Loucy (cell line): ENCODE measurements around the gene PARD3B.

ENCODE experiments used
- H2AFZ ChIP-seq: fragments of 200-600 bp; sonication (generic); 2 replicates; pipeline ENCODE4 v1.6.0; 2016; ENCODE audit warnings: antibody characterized with exemption, mild to moderate bottlenecking, low read length, moderate library complexity
- H3F3A ChIP-seq: fragments of 200-600 bp; 2 replicates; pipeline ENCODE4 v1.6.0; 2016; ENCODE audit warnings: antibody characterized with exemption, low read depth, mild to moderate bottlenecking
- H3K27me3 ChIP-seq: fragments of 200-600 bp; sonication (generic); 2 replicates; pipeline ENCODE4 v1.6.1; 2014; ENCODE audit warnings: low read length, mild to moderate bottlenecking; ENCODE audit not compliant: insufficient read depth, poor library complexity, severe bottlenecking
- H3K36me3 ChIP-seq: fragments of 200-600 bp; sonication (generic); 2 replicates; pipeline ENCODE4 v1.6.1; 2016; ENCODE audit warnings: low read length; ENCODE audit not compliant: insufficient read depth
- H3K4me1 ChIP-seq: fragments of 200-600 bp; sonication (generic); 2 replicates; pipeline ENCODE4 v1.5.1; 2014; ENCODE audit warnings: low read length, mild to moderate bottlenecking; ENCODE audit not compliant: insufficient read depth, poor library complexity, severe bottlenecking
- H3K4me2 ChIP-seq: fragments of 200-600 bp; sonication (generic); 2 replicates; pipeline ENCODE4 v1.6.0; 2014; ENCODE audit warnings: antibody characterized with exemption, low read length, low read depth, mild to moderate bottlenecking; ENCODE audit not compliant: poor library complexity, severe bottlenecking
- H3K4me3 ChIP-seq: fragments of 200-600 bp; sonication (generic); 2 replicates; pipeline ENCODE4 v1.5.1; 2014; ENCODE audit warnings: low read length, mild to moderate bottlenecking, mixed read lengths; ENCODE audit not compliant: poor library complexity, severe bottlenecking
- H3K79me2 ChIP-seq: fragments of 200-600 bp; sonication (generic); 2 replicates; pipeline ENCODE4 v1.6.1; 2014; ENCODE audit warnings: low read length; ENCODE audit not compliant: insufficient read depth
- H3K9ac ChIP-seq: fragments of 200-600 bp; sonication (generic); 2 replicates; pipeline ENCODE4 v1.6.0; 2014; ENCODE audit warnings: mild to moderate bottlenecking, low read depth, low read length, moderate library complexity; ENCODE audit not compliant: poor library complexity, severe bottlenecking
- H3K9me2 ChIP-seq: fragments of 200-600 bp; sonication (generic); replicated peaks from 2 replicates; pipeline ENCODE4 v1.6.1; 2016; ENCODE audit warnings: low read depth, low read length, mixed read lengths
- H3K9me3 ChIP-seq: fragments of 200-600 bp; sonication (generic); 2 replicates; pipeline ENCODE4 v1.6.1; 2014; ENCODE audit warnings: mild to moderate bottlenecking, antibody characterized with exemption, low read length, low read depth; ENCODE audit not compliant: insufficient read depth
- H4K20me1 ChIP-seq: fragments of 200-600 bp; sonication (generic); 2 replicates; pipeline ENCODE4 v1.6.0; 2014; ENCODE audit warnings: antibody characterized with exemption, low read length, mild to moderate bottlenecking; ENCODE audit not compliant: insufficient read depth, poor library complexity, severe bottlenecking
- CTCF ChIP-seq: fragments of 200-600 bp; sonication (generic); conservative IDR thresholded peaks from 2 replicates; pipeline ENCODE4 v1.5.1; 2014; ENCODE audit warnings: mild to moderate bottlenecking, antibody characterized with exemption, low read length
- EZH2phosphoT487 ChIP-seq: fragments of 200-600 bp; IDR thresholded peaks from 2 replicates; pipeline ENCODE4 v1.6.1; 2018; ENCODE audit warnings: antibody characterized with exemption, mild to moderate bottlenecking, moderate library complexity, borderline replicate concordance

Gene PARD3B

GRCh38 chr2:205032093-205032551 is 486.8 kb downstream of the PARD3B start:
- H4K20me1 ChIP-seq = no peaks in the 10 kb centered on the region
- H3F3A ChIP-seq = no peaks in the 10 kb centered on the region
- no peak overlapping the region for H2AFZ ChIP-seq
- H3K9me3 ChIP-seq = no peaks in the 10 kb centered on the region
- no peaks in the 10 kb centered on the region for H3K4me1 ChIP-seq
- no peaks in the 10 kb centered on the region for H3K79me2 ChIP-seq
- H3K9me2 ChIP-seq = no peaks in the 10 kb centered on the region
- no peaks in the 10 kb centered on the region for H3K36me3 ChIP-seq
- no peak overlapping the region for H3K9ac ChIP-seq
- no peak overlapping the region for H3K4me2 ChIP-seq
- H3K27me3 ChIP-seq = no peaks in the 10 kb centered on the region
- H3K4me3 ChIP-seq = no peak overlapping the region
- TF ChIP-seq EZH2phosphoT487 (no peak), CTCF (no peak)

GRCh38 chr2:205033431-205033830 is 488.2 kb downstream of the PARD3B start:
- Histone ChIP-seq H3K36me3 (no peaks in the 10 kb centered on the region), H3F3A (no peaks in the 10 kb centered on the region), H3K79me2 (no peaks in the 10 kb centered on the region), H4K20me1 (no peaks in the 10 kb centered on the region), H3K9me2 (no peaks in the 10 kb centered on the region), H3K4me3 (no peak overlapping the region), H3K4me1 (no peaks in the 10 kb centered on the region), H2AFZ (no peak overlapping the region), H3K9me3 (no peaks in the 10 kb centered on the region), H3K4me2 (no peak overlapping the region), H3K9ac (no peak overlapping the region), H3K27me3 (no peaks in the 10 kb centered on the region)
- TF ChIP-seq EZH2phosphoT487 (no peak), CTCF (no peak)

GRCh38 chr2:205034034-205034433 is 488.8 kb downstream of the PARD3B start:
- no peaks in the 10 kb centered on the region for H3K27me3 ChIP-seq
- H4K20me1 ChIP-seq = no peaks in the 10 kb centered on the region
- TF ChIP-seq EZH2phosphoT487 = no peak
- TF ChIP-seq CTCF = no peak
- no peaks in the 10 kb centered on the region for H3K79me2 ChIP-seq
- peaks cover 5% of the 10 kb centered on the region for H3K4me1 ChIP-seq
- H3K9me3 ChIP-seq = no peaks in the 10 kb centered on the region
- no peak overlapping the region for H3K4me3 ChIP-seq
- no peak overlapping the region for H2AFZ ChIP-seq
- no peaks in the 10 kb centered on the region for H3K9me2 ChIP-seq
- no peaks in the 10 kb centered on the region for H3F3A ChIP-seq
- no peaks in the 10 kb centered on the region for H3K36me3 ChIP-seq
- no peak overlapping the region for H3K9ac ChIP-seq
- no peak overlapping the region for H3K4me2 ChIP-seq
